Stimulated activated CD8-positive, alpha-beta memory T cell treated with anti-CD3 and anti-CD28 coated beads, Interleukin-15, amount 100 ng/mL, for 24 hours (primary cell): Measurements from ENCODE around the gene LRRC8B.
"Not testable (repeated sequence)": the region's sequence is repeated elsewhere in the genome, so short reads cannot be mapped to it uniquely, and the experiment has no call there.

Experiments used
- DNase-seq: peaks from one replicate; pipeline ENCODE4 v3.0.0-alpha.2; 2020; ENCODE audit warnings: low read depth

LRRC8B gene

GRCh38 chr1:89608984-89609725 is 84.5 kb downstream of the LRRC8B start:
- no peak for DNase-seq

GRCh38 chr1:89609781-89610456 is 85.3 kb downstream of the LRRC8B start:
- no peak for DNase-seq

- DNase-seq = no peak
Observed at GRCh38 chr1:89610457-89611011, 85.9 kb downstream of the LRRC8B start.

DNA sequence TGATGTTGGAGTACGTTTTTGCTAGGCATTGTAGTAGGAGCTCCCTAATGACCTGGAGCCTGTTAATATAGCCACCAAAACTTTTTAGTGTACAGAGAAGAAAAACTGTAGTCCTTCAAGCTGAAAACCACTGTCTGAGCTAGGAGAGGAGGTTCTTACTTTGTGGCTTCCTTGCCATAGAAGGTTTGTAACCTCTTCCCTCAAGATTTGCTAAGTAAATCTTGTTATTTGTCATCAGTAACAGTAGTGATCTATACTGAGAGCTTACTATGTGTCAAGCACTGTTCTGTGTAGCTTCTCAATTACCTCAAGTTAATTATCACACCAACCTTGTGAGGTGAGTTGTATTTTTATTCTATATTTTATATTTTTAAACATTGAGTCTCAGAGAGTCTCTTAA is 87.1 kb downstream of the LRRC8B start:
- no peak for DNase-seq

- no peak for DNase-seq
Observed at GRCh38 chr1:89613928-89614327, 89.3 kb downstream of the LRRC8B start.

DNA sequence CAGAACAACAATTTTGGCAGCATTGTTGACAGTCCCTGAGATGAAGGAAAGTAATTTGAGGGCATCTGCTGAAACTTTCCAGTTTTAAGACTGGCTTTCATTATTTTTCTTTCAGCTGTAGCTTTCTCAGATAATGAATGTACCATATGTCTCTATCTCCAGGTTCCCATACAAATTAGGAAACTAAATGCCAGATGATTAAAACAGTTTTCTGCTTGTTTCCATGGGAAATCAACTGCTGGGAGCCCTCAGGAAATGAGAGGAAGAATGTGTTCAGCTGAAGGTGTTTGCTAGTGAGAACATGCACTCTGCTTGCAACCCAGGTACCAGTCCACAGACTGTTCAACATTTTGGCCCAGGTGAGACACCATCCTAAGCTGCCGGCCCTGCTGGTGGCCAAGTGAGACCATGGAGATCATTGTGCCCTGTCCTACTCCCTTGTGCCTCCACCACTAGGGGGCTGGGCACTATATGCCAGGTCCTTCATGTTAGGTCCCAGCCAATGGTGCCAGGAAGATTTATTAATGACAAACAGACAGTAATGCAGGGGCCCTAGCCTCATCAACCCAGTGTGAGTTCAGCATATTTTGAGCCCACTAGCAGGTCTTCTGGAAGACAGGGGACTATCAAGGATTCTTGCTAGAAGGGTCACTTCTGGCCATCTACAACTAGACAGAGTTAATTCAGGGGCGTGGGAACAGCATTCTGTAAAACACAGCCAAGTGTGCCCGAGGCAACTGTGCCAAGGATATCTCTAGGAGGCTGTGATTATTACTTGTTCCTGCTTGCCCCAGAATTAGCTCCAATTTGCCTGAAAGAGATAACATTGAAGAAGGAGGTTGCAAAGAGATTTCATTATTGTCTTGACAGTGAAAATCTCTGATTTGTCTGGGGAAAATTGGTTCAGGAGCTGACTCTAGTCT is 91.3 kb downstream of the LRRC8B start:
- DNase-seq = no peak

- no peak for DNase-seq
Observed at GRCh38 chr1:89616844-89617627, 92.4 kb downstream of the LRRC8B start.

DNA sequence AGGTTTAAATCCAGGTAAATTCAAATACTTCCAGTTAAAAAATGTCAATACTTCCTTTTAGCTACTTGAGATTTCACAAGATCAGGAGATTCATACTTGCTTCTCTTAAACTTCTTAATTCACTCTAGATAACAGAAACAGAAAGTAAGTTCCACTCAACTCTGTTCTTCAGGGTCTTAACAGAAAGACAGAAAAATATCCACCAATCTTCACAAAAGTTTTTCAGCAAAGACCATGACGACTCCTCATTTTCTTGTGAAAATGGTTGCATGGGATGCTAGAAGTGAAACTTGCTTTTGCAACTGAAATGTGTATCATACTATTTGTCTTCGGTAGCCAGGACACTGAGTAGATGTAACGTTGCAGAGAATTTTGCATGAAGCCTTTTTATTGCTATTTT is 96.0 kb downstream of the LRRC8B start:
- DNase-seq = no peak

- no peak for DNase-seq
Observed at GRCh38 chr1:89622895-89623294, 98.3 kb downstream of the LRRC8B start.

GRCh38 chr1:89624314-89624713 is 99.7 kb downstream of the LRRC8B start:
- DNase-seq = no peak

DNA sequence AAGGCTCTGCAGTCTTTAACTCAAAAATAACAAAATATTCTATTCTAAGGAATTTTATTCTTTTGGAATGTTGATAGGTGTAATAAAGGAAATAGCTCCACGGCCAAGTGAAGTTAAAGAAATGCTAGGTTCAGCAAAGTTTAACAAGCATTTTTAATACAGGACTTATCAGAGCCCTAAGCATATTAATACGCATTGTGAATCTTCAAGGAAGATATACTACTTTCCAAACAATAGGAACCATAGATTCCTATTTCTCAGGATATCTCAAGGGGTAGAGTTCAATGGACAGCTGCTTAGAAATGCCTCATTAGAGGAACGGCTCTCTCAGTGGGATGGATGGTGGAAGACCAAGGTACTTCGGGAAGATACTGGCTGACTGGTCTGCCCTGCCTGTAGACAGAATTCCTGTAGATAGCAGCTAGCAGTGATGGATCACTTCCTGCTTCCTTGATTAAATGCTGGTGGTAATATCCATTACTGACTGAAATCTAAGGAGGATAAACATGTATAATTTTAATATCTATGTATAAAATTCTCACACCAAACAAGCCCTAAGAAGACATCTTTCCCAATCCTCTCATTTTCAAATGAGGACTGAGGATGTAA is 100.2 kb downstream of the LRRC8B start:
- no peak for DNase-seq

- DNase-seq = no peak
Observed at GRCh38 chr1:89627596-89627962, 103.0 kb downstream of the LRRC8B start.

- no peak for DNase-seq
Observed at GRCh38 chr1:89629146-89629545, 104.5 kb downstream of the LRRC8B start.

- DNase-seq = not testable (repeated sequence)
Observed at GRCh38 chr1:89629600-89629999, 105.0 kb downstream of the LRRC8B start.

- no peak for DNase-seq
Observed at GRCh38 chr1:89630048-89630447, 105.4 kb downstream of the LRRC8B start.

DNA sequence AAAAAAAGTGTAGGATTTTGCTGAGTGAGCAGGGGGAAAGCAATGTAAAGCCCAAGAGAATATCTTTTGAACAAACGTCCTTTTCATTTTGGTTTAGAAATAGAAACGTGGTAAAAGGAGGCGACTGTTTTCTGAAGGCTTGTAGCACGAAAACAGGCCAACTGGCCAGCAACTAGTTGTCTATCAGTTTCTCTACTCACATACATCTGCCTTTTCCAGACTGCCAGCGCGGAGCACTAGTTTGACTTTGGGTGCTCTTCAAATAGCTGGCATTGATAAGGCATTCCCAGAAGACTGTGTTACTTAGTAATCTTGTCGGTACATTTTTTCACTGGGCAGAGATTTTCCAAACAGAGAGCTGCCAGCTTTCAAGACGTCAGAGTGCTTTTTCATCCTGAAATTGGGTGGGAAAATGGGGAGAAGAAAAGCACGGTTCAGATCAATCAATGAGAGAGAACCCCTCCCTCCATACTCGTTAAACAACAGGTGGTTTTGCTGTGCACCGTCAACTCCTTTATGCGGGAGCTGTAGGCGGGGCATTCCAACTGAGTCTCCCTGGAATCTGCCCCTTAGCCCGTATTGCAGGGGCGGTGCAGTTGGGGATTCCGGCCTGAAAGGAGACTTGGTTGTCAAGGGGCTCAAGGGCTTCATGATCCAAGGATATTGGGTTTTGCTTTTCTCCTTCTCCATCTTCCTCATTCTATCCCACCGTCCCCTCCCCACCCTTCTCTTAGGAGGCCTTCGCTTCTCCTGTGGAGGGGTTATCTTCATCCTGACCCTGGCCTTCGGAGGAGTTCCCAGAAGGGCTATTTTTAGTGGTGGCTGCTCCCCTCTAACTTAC is 107.4 kb downstream of the LRRC8B start:
- DNase-seq = no peak

DNA sequence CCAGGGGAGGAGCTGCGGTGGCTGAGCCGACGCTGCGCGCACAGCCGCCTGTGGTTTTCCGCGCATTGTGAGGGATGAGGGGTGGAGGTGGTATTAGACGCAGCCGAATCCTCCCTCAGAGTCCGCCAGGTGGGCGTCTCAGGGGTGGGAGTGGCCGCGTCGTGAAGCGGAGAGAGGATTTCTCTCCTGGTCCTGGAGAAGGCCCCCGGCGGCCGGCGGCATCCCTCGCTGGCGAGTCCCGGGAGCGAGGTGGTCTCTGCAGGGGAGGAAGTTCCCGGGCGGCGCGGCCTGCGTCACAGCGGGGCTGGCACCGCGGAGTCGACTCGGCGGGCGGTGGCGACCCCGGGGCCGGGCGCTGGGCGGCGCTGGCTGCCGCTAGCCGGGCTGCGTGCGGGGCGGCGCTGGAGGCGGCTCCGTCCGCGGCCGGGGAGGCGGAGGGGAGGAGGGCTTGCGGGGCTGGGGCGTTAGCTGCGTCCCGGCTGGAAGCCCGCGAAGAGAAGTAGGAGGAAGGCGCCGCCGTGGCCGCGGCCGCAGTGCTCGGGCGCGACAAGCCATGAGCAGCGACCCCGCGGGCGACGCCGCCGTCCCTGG is 108.1 kb downstream of the LRRC8B start, which contains the start of gene LRRC8C:
LRRC8C (plus strand) TSS at position 464 of the 591 bp plus-strand sequence. CDS start 53,354 bp downstream, outside the sequence.
- DNase-seq = peak; percentile 81

DNA sequence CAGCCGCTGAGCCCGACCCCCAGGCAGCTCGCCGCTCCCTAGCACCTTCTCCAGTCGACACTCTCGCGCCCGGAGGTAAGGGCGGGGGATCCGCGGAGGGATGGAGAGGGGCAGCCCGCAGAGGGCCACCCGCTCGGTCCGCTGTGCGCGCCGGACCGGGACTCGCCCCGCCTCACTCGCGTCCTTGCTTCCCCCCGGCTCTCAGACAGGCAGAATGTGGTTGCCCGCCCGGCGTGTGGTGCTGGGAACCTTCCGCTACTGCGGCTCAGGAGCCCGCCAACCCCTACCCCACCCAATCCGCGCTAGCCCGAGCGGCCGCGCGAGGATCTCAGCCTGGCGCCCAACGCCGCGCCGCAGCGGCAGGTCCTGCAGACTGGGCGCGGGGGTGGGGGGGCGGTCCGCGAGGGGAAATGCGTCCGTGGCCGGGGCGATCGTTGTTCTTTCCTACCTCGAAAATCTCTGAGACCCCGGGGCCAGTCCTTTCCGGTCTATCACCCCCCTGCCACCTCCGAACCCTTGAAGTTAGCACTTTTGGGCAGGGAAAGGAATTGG is 108.7 kb downstream of the LRRC8B start:
- DNase-seq = no peak
